Stimulated activated CD4-positive, alpha-beta T cell treated with anti-CD3 and anti-CD28 coated beads, Interleukin-2, amount 100 ng/mL, for 4 hours (primary cell): Measurements from ENCODE around the gene MARCOL.

Source experiments
- DNase-seq: peaks from one replicate; pipeline ENCODE4 v3.0.0-alpha.2; 2020; ENCODE audit warnings: low read depth

Gene MARCOL

GRCh38 chr5:148238418-148238794, at the start of gene MARCOL:
Gene MARCOL, plus strand, starts transcription at chr5:148238525. Its CDS starts 73 bp downstream, at chr5:148238598.
- DNase-seq = no peak

GRCh38 chr5:148191010-148191409, 47.3 kb upstream of the MARCOL start:
- no peak for DNase-seq

- DNase-seq = no peak
These were observed 45.1 kb upstream of the MARCOL start for GRCh38 chr5:148193202-148193601.

- DNase-seq = no peak
These were observed 37.2 kb upstream of the MARCOL start for GRCh38 chr5:148201151-148201550.

- no peak for DNase-seq
These were observed 35.7 kb upstream of the MARCOL start, which contains the start of gene SPINK6 for GRCh38 chr5:148202531-148203203. Gene SPINK6, plus strand, starts transcription at chr5:148203042. Its CDS starts 55 bp downstream, at chr5:148203097.

- DNase-seq = no peak
These were observed 33.1 kb upstream of the MARCOL start for GRCh38 chr5:148205044-148205806.

GRCh38 chr5:148205865-148206264, 32.5 kb upstream of the MARCOL start:
- no peak for DNase-seq

- no peak for DNase-seq
These were observed 31.7 kb upstream of the MARCOL start for GRCh38 chr5:148206620-148207019.

GRCh38 chr5:148208226-148208625, 30.1 kb upstream of the MARCOL start:
- DNase-seq = no peak

- no peak for DNase-seq
These were observed 29.1 kb upstream of the MARCOL start for GRCh38 chr5:148209151-148209770.

GRCh38 chr5:148214665-148215185, 23.6 kb upstream of the MARCOL start:
- no peak for DNase-seq

- no peak for DNase-seq
These were observed 16.8 kb upstream of the MARCOL start for GRCh38 chr5:148221508-148221907.

GRCh38 chr5:148224117-148224742, 14.1 kb upstream of the MARCOL start:
- no peak for DNase-seq

- no peak for DNase-seq
These were observed 9.8 kb upstream of the MARCOL start for GRCh38 chr5:148228392-148228984.

GRCh38 chr5:148229840-148230239, 8.5 kb upstream of the MARCOL start:
- no peak for DNase-seq

- DNase-seq = no peak
These were observed 8.1 kb upstream of the MARCOL start for GRCh38 chr5:148230240-148230639.

GRCh38 chr5:148237785-148238417, 424 bp upstream of the MARCOL start:
- no peak for DNase-seq

- no peak for DNase-seq
These were observed 10.6 kb downstream of the MARCOL start for GRCh38 chr5:148248894-148249293.

GRCh38 chr5:148255456-148255855, 17.1 kb downstream of the MARCOL start:
- no peak for DNase-seq

GRCh38 chr5:148259288-148259687, 21.0 kb downstream of the MARCOL start:
- no peak for DNase-seq

GRCh38 chr5:148261221-148261620, 22.9 kb downstream of the MARCOL start:
- DNase-seq = no peak
